Measurements from ENCODE around the gene ATP8B2.
"Not testable (repeated sequence)": the region's sequence is repeated elsewhere in the genome, so short reads cannot be mapped to it uniquely, and the experiment has no call there.

GRCh38 chr1:154287591-154287990 is 37.7 kb upstream of the ATP8B2 start:
- TF ChIP-seq CTCF, JUND (IDR thresholded peaks at IDR 0.05): not testable (repeated sequence)
